Choroid plexus epithelial cell (primary cell): ENCODE results near the gene CREB5.

ENCODE experiments used
- DNase-seq: peaks from one replicate; pipeline ENCODE4 v3.0.0-alpha.2; 2010; ENCODE audit warnings: low read depth
- H3K4me3 ChIP-seq: 2 replicates; pipeline ENCODE4 v1.5.1; 2011; ENCODE audit warnings: low read depth, mild to moderate bottlenecking, control low read depth, low read length, moderate library complexity
- TF ChIP-seq, protein P1 (sequence below): conservative IDR thresholded peaks from 2 replicates; pipeline ENCODE4 v1.5.1; 2011; ENCODE audit warnings: low read depth, mild to moderate bottlenecking, control low read depth, inconsistent platforms, low read length, moderate library complexity

CREB5 gene

GRCh38 chr7:28703037-28703765 lies 290.9 kb downstream of the CREB5 start:
- no peak for DNase-seq
- TF ChIP-seq, protein P1, sequence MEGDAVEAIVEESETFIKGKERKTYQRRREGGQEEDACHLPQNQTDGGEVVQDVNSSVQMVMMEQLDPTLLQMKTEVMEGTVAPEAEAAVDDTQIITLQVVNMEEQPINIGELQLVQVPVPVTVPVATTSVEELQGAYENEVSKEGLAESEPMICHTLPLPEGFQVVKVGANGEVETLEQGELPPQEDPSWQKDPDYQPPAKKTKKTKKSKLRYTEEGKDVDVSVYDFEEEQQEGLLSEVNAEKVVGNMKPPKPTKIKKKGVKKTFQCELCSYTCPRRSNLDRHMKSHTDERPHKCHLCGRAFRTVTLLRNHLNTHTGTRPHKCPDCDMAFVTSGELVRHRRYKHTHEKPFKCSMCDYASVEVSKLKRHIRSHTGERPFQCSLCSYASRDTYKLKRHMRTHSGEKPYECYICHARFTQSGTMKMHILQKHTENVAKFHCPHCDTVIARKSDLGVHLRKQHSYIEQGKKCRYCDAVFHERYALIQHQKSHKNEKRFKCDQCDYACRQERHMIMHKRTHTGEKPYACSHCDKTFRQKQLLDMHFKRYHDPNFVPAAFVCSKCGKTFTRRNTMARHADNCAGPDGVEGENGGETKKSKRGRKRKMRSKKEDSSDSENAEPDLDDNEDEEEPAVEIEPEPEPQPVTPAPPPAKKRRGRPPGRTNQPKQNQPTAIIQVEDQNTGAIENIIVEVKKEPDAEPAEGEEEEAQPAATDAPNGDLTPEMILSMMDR: no peak
- H3K4me3 ChIP-seq: no peak overlapping the region

- TF ChIP-seq, protein P1: no peak
- H3K4me3 ChIP-seq: no peak overlapping the region
- DNase-seq: no peak
Measured at GRCh38 chr7:28704706-28705105, 292.4 kb downstream of the CREB5 start.

GRCh38 chr7:28705350-28705749 lies 293.0 kb downstream of the CREB5 start:
- DNase-seq: no peak
- TF ChIP-seq, protein P1: no peak
- H3K4me3 ChIP-seq: no peak overlapping the region

DNA sequence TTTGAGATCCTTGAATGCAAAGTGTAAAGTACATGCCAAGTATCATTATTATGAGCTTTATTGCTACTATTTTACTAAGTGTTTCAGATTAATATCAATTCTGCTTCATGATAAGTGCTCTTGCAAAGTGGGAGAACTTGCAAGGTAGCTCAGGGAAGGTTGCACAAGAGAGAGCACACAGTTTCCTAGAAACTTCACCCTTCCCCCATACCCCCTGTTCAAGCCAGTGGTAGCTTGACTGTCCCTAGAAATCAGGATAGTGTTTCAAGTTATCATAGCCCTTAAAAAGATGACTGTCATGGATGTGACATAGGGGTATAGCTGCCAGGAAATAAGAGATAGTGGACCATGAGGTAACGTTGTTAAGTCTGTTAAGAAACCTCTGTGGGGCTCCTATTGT lies 294.3 kb downstream of the CREB5 start:
- no peak overlapping the region for H3K4me3 ChIP-seq
- no peak for DNase-seq
- TF ChIP-seq, protein P1: no peak

DNA sequence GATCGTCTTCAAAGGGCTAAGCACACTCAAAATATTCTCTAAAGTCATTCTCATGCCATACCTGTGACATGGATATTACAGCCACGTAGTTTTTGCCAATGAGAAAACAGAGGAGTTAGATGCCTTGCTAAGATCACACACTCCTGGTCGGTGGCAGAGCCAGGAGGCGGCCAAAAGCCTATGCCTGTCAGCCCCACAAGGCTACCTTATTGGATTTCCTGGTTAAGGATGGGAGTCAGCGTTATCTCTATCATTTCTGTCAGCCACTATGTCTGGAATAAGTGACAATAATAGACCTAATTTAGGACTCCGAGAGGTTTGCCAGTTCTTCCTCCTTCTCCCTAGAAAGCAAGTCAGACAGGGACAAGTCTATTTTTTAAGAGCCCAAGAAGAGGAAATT lies 295.0 kb downstream of the CREB5 start:
- DNase-seq: no peak
- no peak overlapping the region for H3K4me3 ChIP-seq
- TF ChIP-seq, protein P1: no peak

GRCh38 chr7:28708033-28708951 lies 296.0 kb downstream of the CREB5 start:
- TF ChIP-seq, protein P1: no peak
- no peak overlapping the region for H3K4me3 ChIP-seq

More at GRCh38 chr7:28708033-28708951, 296.0 kb downstream of the CREB5 start:
- no peak for DNase-seq
